Activated naive CD4-positive, alpha-beta T cell (primary cell): ENCODE measurements around the gene TOMM20.
A peak's percentile ranks its signal among the peaks of the same experiment; 100 is the strongest.
"Not testable (repeated sequence)": the region's sequence is repeated elsewhere in the genome, so short reads cannot be mapped to it uniquely, and the experiment has no call there.

Experiments used
- DNase-seq, 4 experiments: peaks; one replicate each; lab custom pipeline; 2025; lab: John Stamatoyannopoulos, UW

TOMM20 gene

DNA sequence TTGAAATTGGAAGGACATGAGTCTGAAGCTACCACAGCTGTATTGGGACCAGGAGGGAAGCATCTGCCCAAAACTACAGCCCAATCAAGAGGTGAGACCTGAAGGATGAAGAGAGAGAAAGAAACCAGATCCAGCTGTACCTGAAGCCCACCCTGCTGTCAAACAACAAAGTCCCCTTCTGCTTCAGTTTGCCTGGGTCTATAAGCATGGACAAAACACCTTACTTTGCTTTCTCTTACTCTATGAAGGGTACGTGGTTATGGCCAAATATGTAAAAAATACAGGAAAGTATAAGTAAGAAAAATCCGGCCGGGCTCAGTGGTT is 26.4 kb downstream of the TOMM20 start:
- no peak for DNase-seq

- no peak for DNase-seq
Measured at GRCh38 chr1:235101558-235102258, 26.9 kb downstream of the TOMM20 start.

DNA sequence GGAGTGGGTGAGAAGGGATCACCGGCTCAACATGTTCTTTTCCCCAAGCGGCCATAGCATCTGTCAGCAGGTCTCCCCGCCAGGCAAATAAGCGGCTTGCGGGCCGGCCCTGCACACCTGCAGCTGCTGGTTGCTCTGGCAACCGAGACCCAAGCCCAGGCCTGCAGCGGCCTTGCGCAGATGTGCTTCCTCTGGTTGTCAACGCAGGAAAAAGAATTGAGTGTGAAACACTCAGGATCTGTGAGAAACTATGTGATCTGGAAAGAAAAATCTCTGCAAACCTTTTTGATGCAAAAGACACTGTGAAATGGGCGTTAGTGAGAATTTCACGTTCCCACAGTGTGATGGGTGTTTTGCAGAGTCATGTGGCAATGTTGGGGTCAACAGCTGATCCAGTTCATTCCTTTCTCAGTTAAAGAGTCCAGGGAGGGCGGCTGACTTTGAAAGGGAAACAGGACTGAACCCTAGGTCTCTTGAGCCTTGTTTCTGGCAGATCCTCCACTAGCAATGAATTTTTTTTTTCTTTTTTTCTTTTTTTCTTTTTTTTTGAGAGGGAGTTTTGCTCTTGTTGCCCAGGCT is 28.4 kb downstream of the TOMM20 start:
- no peak for DNase-seq

- DNase-seq = no peak
Measured at GRCh38 chr1:235098991-235099390, 29.6 kb downstream of the TOMM20 start.

DNA sequence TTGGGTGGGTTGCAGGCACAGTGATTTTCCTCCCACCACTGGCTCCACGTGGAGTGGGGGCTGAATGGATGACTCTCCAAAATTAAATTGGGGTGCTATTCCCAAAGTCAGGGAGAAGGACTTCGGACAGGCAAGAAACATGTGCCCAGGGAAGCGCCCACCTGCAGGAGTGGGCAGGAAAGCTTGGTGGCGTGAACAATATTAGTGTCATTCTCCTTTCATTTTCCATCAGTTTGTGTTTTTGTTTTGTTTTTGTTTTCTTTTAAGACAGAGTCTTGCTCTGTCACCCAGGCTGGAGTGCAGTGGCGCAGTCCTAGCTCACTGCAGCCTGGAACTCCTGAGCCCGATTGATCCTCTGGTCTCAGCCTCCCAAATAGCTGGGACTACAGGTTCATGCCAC is 30.1 kb downstream of the TOMM20 start:
- no peak for DNase-seq

- DNase-seq = not testable (repeated sequence)
Measured at GRCh38 chr1:235097501-235097900, 31.1 kb downstream of the TOMM20 start.

DNA sequence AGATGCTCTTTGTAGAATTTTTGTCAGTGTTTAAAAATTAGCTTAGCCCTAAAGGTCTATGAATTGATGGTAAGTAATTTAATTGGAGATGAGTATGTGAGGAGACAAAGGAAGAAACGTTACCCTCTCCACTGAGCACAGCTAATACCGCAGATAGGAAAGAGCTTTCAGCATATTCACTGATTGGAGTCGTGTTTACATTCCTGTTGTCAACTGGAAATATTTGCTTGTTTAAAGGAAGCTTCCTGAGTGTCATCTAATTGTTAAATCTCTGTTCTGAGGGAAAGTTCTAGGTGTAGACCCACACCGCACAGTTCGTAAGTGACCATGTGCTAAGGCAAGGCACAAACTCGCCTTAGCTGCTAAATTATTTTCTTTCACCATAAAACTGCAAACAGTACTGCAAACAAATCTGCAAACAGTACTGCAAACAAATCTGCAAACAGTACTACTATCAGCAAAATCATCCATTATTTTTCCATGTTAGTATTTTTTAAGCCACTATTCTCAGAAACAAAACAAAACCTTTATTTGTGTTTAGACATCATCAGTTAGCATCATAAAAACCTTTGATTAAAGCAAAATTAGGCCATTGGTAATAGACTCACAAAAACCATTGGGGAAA is 32.6 kb downstream of the TOMM20 start:
- DNase-seq = no peak

GRCh38 chr1:235093696-235094592 is 34.7 kb downstream of the TOMM20 start:
- peak; percentile 49 to 83 (median 72) for DNase-seq

- no peak for DNase-seq
Measured at GRCh38 chr1:235093013-235093695, 35.5 kb downstream of the TOMM20 start.

DNA sequence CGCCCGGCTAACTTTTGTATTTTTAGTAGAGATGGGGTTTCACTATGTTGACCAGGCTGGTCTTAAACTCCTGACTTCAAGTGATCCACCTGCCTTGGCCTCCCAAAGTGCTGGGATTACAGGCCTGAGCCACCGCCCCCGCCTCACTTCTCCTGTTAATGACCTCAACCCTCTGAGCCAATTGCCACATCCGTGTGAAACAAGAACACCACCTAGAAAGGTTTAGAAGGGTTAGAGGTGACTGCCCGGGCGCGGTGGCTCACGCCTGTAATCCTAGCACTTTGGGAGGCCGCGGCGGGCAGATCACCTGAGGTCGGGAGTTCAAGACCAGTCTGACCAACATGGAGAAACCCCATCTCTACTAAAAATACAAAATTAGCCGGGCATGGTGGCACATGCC is 36.2 kb downstream of the TOMM20 start:
- DNase-seq = not testable (repeated sequence)

GRCh38 chr1:235092045-235092406 is 36.6 kb downstream of the TOMM20 start:
- not testable (repeated sequence) for DNase-seq

DNA sequence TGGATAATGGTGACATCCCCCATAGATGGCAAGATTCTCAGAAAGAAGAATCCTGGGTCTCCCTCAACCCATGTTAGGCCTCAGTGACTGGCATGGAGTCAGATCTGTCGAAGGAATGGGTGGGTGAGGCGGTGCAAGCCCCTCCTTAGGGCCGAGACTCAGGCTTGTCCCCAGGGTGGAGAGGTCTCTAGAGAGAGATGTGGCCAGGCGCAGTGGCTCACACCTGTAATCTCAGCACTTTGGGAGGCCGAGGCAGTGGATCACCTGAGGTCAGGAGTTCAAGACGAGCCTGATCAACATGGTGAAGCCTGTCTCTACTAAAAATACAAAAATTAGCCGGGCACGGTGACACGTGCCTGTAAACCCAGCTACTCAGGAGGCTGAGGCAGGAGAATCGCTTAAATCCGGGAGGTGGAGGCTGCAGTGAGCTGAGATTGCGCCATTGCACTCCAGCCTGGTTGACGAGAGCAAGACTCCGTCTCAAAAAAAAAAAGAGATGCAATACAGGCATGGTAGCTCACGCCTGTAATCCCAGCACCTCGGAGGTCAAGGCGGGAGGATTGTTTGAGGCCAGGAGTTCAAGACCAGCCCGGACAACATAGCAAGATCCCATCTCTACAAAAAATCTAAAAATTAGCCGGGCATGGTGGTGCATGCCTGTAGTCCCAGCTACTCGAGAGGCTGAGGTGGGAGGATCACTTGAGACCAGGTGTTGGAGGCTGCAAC is 37.2 kb downstream of the TOMM20 start:
- not testable (repeated sequence) for DNase-seq

- no peak for DNase-seq
Measured at GRCh38 chr1:235090406-235091069, 38.1 kb downstream of the TOMM20 start.

GRCh38 chr1:235088907-235089306 is 39.7 kb downstream of the TOMM20 start:
- no peak for DNase-seq

GRCh38 chr1:235088430-235088829 is 40.2 kb downstream of the TOMM20 start:
- DNase-seq = no peak

GRCh38 chr1:235087906-235088305 is 40.7 kb downstream of the TOMM20 start:
- DNase-seq = no peak

DNA sequence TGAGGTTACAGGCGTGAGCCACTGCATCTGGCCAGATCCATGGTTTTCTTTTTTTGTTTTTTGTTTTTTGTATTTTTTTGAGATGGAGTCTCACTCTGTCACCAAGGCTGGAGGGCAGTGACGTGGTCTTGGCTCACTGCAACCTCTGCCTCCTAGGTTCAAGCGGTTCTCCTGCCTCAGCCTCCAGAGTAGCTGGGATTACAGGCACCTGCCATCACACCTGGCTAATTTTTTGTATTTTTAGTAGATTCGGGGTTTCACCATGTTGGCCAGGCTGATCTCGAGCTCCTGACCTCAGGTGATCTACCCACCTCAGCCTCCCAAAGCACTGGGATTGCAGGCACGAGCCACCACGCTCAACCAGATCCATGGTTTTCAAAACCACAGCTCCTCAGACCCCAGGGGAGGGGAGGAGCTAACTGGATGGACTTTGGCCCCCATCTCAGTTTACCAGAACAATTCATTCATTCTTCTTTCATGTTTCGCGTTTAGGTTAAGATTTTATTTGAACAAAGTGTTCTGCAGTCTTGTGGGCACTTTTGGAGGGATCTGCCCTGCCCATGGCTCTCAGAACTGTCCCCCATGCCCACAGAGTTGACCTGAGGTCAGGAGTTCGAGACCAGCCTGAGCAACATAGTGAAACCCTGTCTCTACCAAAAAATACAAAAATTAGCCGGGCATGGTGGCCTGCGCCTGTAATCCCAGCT is 43.1 kb downstream of the TOMM20 start:
- DNase-seq = not testable (repeated sequence)

DNA sequence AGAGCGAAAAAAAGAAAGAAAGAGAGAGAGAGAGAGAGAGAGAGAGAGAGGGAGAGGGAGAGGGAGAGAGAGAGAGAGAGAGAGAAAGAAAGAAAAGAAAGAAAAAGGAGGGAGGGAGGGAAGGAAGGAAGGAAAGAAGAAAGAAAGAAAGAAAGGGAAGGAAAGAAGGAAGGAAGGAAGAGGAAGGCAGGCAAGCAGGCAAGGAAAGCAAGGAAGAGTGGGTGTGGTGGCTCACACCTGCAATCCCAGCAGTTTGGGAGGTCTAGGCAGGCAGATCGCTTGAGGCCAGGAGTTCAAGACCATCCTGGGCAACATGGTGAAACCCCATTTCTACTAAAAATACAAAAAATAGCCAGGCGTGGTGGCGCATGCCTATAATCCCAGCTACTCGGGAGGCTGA is 47.8 kb downstream of the TOMM20 start:
- not testable (repeated sequence) for DNase-seq

GRCh38 chr1:235080297-235080657 is 48.4 kb downstream of the TOMM20 start:
- DNase-seq = not testable (repeated sequence)
